Breast epithelium (tissue), 4 donors: ENCODE measurements around the gene SLC13A1. TPM values are rescaled to one million over a fixed set of nuclear protein-coding genes. Genes with fewer than 3 reads are reported as not detected.

Experiments
- DNase-seq, 2 donors: peaks; one replicate each; pipeline ENCODE4 v3.0.0-alpha.2; 2019; ENCODE audit warnings: low spot score in 2 of 2
- H3K27ac ChIP-seq, 2 donors: fragments of 200-600 bp; sonication (generic) in 1 of 2; one replicate each; pipeline ENCODE4 v1.5.1; 2016 to 2019; ENCODE audit warnings: mild to moderate bottlenecking in 1 of 2
- H3K27me3 ChIP-seq, 2 donors: fragments of 200-600 bp; sonication (generic) in 1 of 2; one replicate each; pipeline versions ENCODE4 v1.5.1 to v1.6.0; 2017 to 2019; ENCODE audit warnings: control low read depth in 1 of 2, mild to moderate bottlenecking in 1 of 2
- H3K36me3 ChIP-seq: fragments of 200-600 bp; one replicate; pipeline ENCODE4 v1.5.1; 2019
- H3K4me1 ChIP-seq, 2 donors: fragments of 200-600 bp; sonication (generic); one replicate each; pipeline ENCODE4 v1.5.1; 2016 to 2019; ENCODE audit warnings: control low read depth in 1 of 2
- H3K4me3 ChIP-seq, 3 donors: fragments of 200-600 bp; sonication (generic); 1 replicate in 2 of 3; 2 replicates in 1 of 3; pipeline ENCODE4 v1.5.1; 2016 to 2019; ENCODE audit warnings: mild to moderate bottlenecking in 3 of 3, moderate library complexity in 2 of 3
- H3K9me3 ChIP-seq, 2 donors: fragments of 200-600 bp; sonication (generic) in 1 of 2; one replicate each; pipeline ENCODE4 v1.5.1; 2016 to 2019; ENCODE audit warnings: control low read depth in 1 of 2
- CTCF ChIP-seq, 3 donors: fragments of 450-650 bp; IDR thresholded peaks; one replicate each; pipeline ENCODE4 v1.5.1; 2016 to 2017; ENCODE audit warnings: antibody characterized with exemption in 3 of 3, mild to moderate bottlenecking in 3 of 3, moderate library complexity in 3 of 3
- POLR2A ChIP-seq: fragments of 450-650 bp; IDR thresholded peaks from one replicate; pipeline ENCODE4 v1.6.1; 2016; ENCODE audit warnings: antibody characterized with exemption, mild to moderate bottlenecking, moderate library complexity
- POLR2AphosphoS5 ChIP-seq, 3 donors: sonication (generic); formaldehyde crosslinking; IDR thresholded peaks; one replicate each; pipeline ENCODE4 v1.6.1; 2017; ENCODE audit warnings: antibody characterized with exemption in 3 of 3
- intact Hi-C: fragments of 100-400 bp; cut with DNase I; formaldehyde crosslinking; loops from one replicate; pipeline ENCODE4 v1.15.1; 2023; ENCODE audit warnings: low total_unique reads
- total RNA-seq, 3 donors: library from RNA; depleted of rRNA; stranded (reverse); fragments of >200 nt; gene quantifications; one replicate each; pipeline ENCODE4 v1.1.0, GENCODE V29; 2016

Gene SLC13A1
- total RNA-seq, 3 donors from 2014 or later, result not detected

GRCh38 chr7:123220396-123220795 is 20.6 kb upstream of the SLC13A1 start:
- Histone ChIP-seq H3K27ac (no peak overlapping the region), H3K9me3 (peaks cover 1 to 2% of the 10 kb centered on the region in 2 donors), H3K4me1 (no peaks in the 10 kb centered on the region), H3K27me3 (no peaks in the 10 kb centered on the region), H3K36me3 (no peaks in the 10 kb centered on the region), H3K4me3 (no peak overlapping the region)
- no peak for DNase-seq
- TF ChIP-seq POLR2A (no peak), CTCF (IDR thresholded peaks at IDR 0.05) (no peak), POLR2AphosphoS5 (IDR thresholded peaks at IDR 0.05) (no peak)
- intact Hi-C loops, result no loop called here

DNA sequence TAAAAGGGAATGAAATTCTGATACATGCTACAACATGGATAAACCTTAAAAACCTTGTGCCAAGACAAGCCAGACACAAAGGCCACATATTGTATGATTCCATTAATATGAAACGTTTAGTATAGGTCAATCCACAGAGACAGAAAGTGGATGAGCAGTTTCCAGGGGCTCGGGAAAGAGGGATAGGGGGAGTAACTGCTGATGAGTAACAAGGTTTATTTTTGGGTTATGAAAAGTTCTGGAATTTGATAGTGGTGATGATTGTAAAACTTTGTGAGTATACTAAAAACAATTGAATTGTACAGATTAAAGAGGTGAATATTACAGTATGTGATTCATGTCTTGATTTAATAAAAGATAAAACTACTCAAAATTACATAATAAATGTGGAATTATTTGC is 19.1 kb upstream of the SLC13A1 start:
- DNase-seq, result no peak
- intact Hi-C loops, result no loop called here
- no peak for TF ChIP-seq POLR2A
- H3K4me1 ChIP-seq, result no peaks in the 10 kb centered on the region
- no peaks in the 10 kb centered on the region for H3K36me3 ChIP-seq
- no peaks in the 10 kb centered on the region for H3K27me3 ChIP-seq
- H3K4me3 ChIP-seq, result no peak overlapping the region
- peaks cover 6 to 9% of the 10 kb centered on the region in 2 donors for H3K9me3 ChIP-seq
- no peak overlapping the region for H3K27ac ChIP-seq

DNA sequence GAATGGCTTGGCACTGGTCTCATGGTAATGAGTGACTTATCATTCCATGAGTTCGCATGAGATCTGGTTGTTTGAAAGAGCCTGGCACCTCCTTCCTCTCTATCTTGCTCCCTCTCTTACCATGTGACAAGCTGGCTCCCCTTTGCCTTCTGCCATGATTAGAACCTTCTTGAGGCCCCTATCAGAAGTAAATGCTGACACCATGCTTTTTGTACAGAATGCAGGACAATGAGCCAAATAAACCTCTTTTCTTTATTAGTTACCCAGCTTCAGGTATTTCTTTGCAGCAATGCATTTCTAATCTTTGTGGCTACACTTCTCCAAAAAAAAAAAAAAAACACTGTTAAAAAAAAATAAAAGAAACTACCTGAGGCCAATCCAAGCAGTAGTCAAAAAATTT is 17.1 kb upstream of the SLC13A1 start:
- no peak for DNase-seq
- no peaks in the 10 kb centered on the region for H3K36me3 ChIP-seq
- no peaks in the 10 kb centered on the region for H3K27me3 ChIP-seq
- H3K27ac ChIP-seq, result no peak overlapping the region
- no peaks in the 10 kb centered on the region for H3K4me1 ChIP-seq
- peaks cover 6 to 9% of the 10 kb centered on the region in 2 donors for H3K9me3 ChIP-seq
- TF ChIP-seq POLR2A (no peak), POLR2AphosphoS5 (IDR thresholded peaks at IDR 0.05) (no peak), CTCF (IDR thresholded peaks at IDR 0.05) (no peak)
- H3K4me3 ChIP-seq, result no peak overlapping the region
- intact Hi-C loops, result no loop called here

GRCh38 chr7:123215350-123215749 is 15.6 kb upstream of the SLC13A1 start:
- Histone ChIP-seq H3K4me3 (no peak overlapping the region), H3K4me1 (no peaks in the 10 kb centered on the region), H3K9me3 (peaks cover 6 to 9% of the 10 kb centered on the region in 2 donors), H3K27ac (no peak overlapping the region), H3K27me3 (no peaks in the 10 kb centered on the region), H3K36me3 (no peaks in the 10 kb centered on the region)
- TF ChIP-seq POLR2A (no peak), CTCF (IDR thresholded peaks at IDR 0.05) (no peak), POLR2AphosphoS5 (IDR thresholded peaks at IDR 0.05) (no peak)
- no peak for DNase-seq
- intact Hi-C loops, result no loop called here

DNA sequence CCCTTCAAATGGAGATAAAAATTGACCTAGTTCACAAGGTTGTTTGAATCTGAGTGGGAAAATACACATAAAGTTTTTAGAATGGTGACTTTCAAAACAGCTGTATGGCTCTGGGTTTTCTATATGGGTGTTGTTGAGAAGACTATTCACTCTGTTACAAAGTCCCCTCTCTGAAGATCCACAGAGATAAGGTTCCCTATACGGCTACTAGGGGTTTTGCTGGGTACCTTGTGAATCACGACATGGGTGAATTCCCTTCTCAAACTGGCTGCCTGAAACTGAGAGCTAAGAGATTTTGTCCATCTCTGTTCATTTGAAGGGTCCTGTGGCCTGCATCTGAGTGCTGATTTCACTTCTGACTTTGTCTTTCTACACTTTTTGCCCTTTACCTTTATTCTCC is 11.8 kb upstream of the SLC13A1 start:
- H3K27ac ChIP-seq, result no peak overlapping the region
- no peaks in the 10 kb centered on the region for H3K27me3 ChIP-seq
- no peak for DNase-seq
- H3K4me1 ChIP-seq, result no peaks in the 10 kb centered on the region
- no peak for TF ChIP-seq CTCF (IDR thresholded peaks at IDR 0.05)
- H3K36me3 ChIP-seq, result no peaks in the 10 kb centered on the region
- H3K9me3 ChIP-seq, result peaks cover 6 to 9% of the 10 kb centered on the region in 2 donors
- H3K4me3 ChIP-seq, result no peak overlapping the region
- intact Hi-C loops, result no loop called here

GRCh38 chr7:123210986-123211385 is 11.2 kb upstream of the SLC13A1 start:
- no peak for DNase-seq
- H3K4me1 ChIP-seq, result no peaks in the 10 kb centered on the region
- H3K9me3 ChIP-seq, result peaks cover 6 to 9% of the 10 kb centered on the region in 2 donors
- intact Hi-C loops, result no loop called here
- no peaks in the 10 kb centered on the region for H3K27me3 ChIP-seq
- no peak overlapping the region for H3K27ac ChIP-seq
- TF ChIP-seq POLR2A (no peak), POLR2AphosphoS5 (IDR thresholded peaks at IDR 0.05) (no peak), CTCF (IDR thresholded peaks at IDR 0.05) (no peak)
- H3K4me3 ChIP-seq, result no peak overlapping the region
- H3K36me3 ChIP-seq, result no peaks in the 10 kb centered on the region
